ENCODE measurements around the gene FAM43A. TPM values are rescaled to one million over a fixed set of nuclear protein-coding genes. Genes with fewer than 3 reads are reported as not detected.

The FAM43A gene
- total and polyA plus RNA-seq, 9 of the 15 experiments (the other 6 are each of a cell fraction or from before 2014, with no cell fraction given) = 0.03 to 1.2 (median 0.21) TPM

DNA sequence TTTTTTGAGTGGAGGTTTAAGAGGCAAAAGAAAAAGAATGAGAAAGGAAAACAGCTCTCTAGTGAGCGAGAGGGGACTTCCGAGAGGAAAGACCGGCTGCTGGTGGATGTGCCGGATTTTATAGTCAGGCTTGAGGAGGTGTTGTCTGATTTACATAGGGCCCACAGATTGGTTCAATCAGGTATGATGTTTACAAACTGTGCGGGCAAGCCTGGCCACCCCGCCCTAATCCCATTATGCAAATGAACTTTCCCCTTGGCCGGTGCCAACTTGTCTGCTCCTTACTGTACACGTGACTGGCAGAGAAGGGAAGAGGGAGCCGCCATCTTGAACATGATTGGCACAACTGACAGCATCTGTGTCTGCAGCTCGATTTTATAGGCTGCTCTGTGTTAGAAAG lies 44.7 kb downstream of the FAM43A start:
- H3K4me1 ChIP-seq (replicated peaks in 1 of 2; ENCODE audit: control insufficient read depth in 2 of 2, insufficient read depth in 2 of 2, low read length in 2 of 2) = no peaks in the 10 kb centered on the region
- intact Hi-C loops (cut with micrococcal nuclease) (no loop called here), in situ Hi-C loops (cut with MboI) (no loop called here)
- no peaks in the 10 kb centered on the region for H4K20me1 ChIP-seq (replicated peaks; ENCODE audit: control insufficient read depth, insufficient read depth, low read length)
- DNase-seq (ENCODE audit: extremely low read depth in 1 of 4, low spot score in 3 of 4) (no peak), ATAC-seq (no peak), FAIRE-seq (no peak)
- ChIA-PET CTCF (ENCODE audit: low intra/inter-chr PET ratio) (no interaction called here), POLR2A (no interaction called here)
- TF ChIP-seq ZNF780A (CRISPR knock-in tag; IDR thresholded peaks at IDR 0.05) = no peak
- TF ChIP-seq LEF1 (IDR thresholded peaks at IDR 0.05) = no peak
- no peak for TF ChIP-seq SIN3A (IDR thresholded peaks at IDR 0.05; ENCODE audit: borderline replicate concordance in 2 of 2, control insufficient read depth in 1 of 2, low read depth in 2 of 2, low read length in 2 of 2)
- H2AFZ ChIP-seq (ENCODE audit: low read depth, low read length) = no peak overlapping the region
- no TSS peak for BruUV-seq (replicated peaks)
- H3K9me1 ChIP-seq (ENCODE audit: control insufficient read depth, insufficient read depth, low read length) = no peaks in the 10 kb centered on the region
- H3K4me2 ChIP-seq (ENCODE audit: insufficient read depth, low read length) = no peak overlapping the region
- no peak overlapping the region for H3K9ac ChIP-seq (ENCODE audit: insufficient read depth in 1 of 2, low read depth in 2 of 2, low read length in 2 of 2)
- no peak overlapping the region for H3K4me3 ChIP-seq
- no peaks in the 10 kb centered on the region for H3K36me3 ChIP-seq (ENCODE audit: control insufficient read depth, insufficient read depth, low read length)
- peaks cover 32 to 44% of the 10 kb centered on the region in 2 experiments for H3K27me3 ChIP-seq (ENCODE audit: control insufficient read depth in 2 of 2, insufficient read depth in 2 of 2, low read length in 2 of 2)
- H3K9me3 ChIP-seq (replicated peaks; ENCODE audit: control insufficient read depth, insufficient read depth, low read depth, low read length) = no peaks in the 10 kb centered on the region
- H3K79me2 ChIP-seq (ENCODE audit: control insufficient read depth, insufficient read depth, low read length) = no peaks in the 10 kb centered on the region
- 0% methylated on average over 8 of the region's 10 CpGs for WGBS (ENCODE audit: insufficient coverage, low coverage, missing lambda C conversion rate)
- H3K27ac ChIP-seq (ENCODE audit: extremely low read depth, low read depth, low read length) = no peak overlapping the region

GRCh38 chr3:194731506-194732073 lies 45.9 kb downstream of the FAM43A start:
- TF ChIP-seq ZNF76 (CRISPR knock-in tag; IDR thresholded peaks at IDR 0.05; ENCODE audit: borderline replicate concordance) (no peak), ZNF584 (CRISPR knock-in tag; IDR thresholded peaks at IDR 0.05; ENCODE audit: low read depth) (no peak), ZNF408 (CRISPR knock-in tag; IDR thresholded peaks at IDR 0.05; ENCODE audit: low read depth) (no peak), ZNF695 (CRISPR knock-in tag; IDR thresholded peaks at IDR 0.05) (no peak)
- Histone ChIP-seq H3K36me3 (ENCODE audit: control insufficient read depth, insufficient read depth, low read length) (no peaks in the 10 kb centered on the region), H4K20me1 (replicated peaks; ENCODE audit: control insufficient read depth, insufficient read depth, low read length) (0 out of 2 replicates have a peak, but pooled peaks cover 3% of the 10 kb centered on the region), H3K4me3 (no peak overlapping the region), H3K9ac (ENCODE audit: insufficient read depth in 1 of 2, low read depth in 2 of 2, low read length in 2 of 2) (no peak overlapping the region), H3K27ac (ENCODE audit: extremely low read depth, low read depth, low read length) (no peak overlapping the region), H3K9me3 (replicated peaks; ENCODE audit: control insufficient read depth, insufficient read depth, low read depth, low read length) (no peaks in the 10 kb centered on the region), H3K79me2 (ENCODE audit: control insufficient read depth, insufficient read depth, low read length) (no peaks in the 10 kb centered on the region), H3K27me3 (ENCODE audit: control insufficient read depth in 2 of 2, insufficient read depth in 2 of 2, low read length in 2 of 2) (peaks cover 31 to 48% of the 10 kb centered on the region in 2 experiments; a peak in 4 of 5 replicates), H3K4me1 (replicated peaks in 1 of 2; ENCODE audit: control insufficient read depth in 2 of 2, insufficient read depth in 2 of 2, low read length in 2 of 2) (no peaks in the 10 kb centered on the region), H3K4me2 (ENCODE audit: insufficient read depth, low read length) (no peak overlapping the region), H2AFZ (ENCODE audit: low read depth, low read length) (no peak overlapping the region), H3K9me1 (ENCODE audit: control insufficient read depth, insufficient read depth, low read length) (no peaks in the 10 kb centered on the region)
- CTCF ChIA-PET (ENCODE audit: low intra/inter-chr PET ratio) = no interaction called here
- POLR2A ChIA-PET = no interaction called here
- FAIRE-seq (no peak), ATAC-seq (no peak), DNase-seq (ENCODE audit: extremely low read depth in 1 of 4, low spot score in 3 of 4) (no peak)
- intact Hi-C loops (cut with micrococcal nuclease) (no loop called here), in situ Hi-C loops (cut with MboI) (no loop called here)
- 0% methylated on average over 5 of the region's 5 CpGs for WGBS (ENCODE audit: insufficient coverage, low coverage, missing lambda C conversion rate)
- no TSS peak for BruUV-seq (replicated peaks)

Data from K562 (cell line).